GM12892 (cell line): ENCODE data around the gene CCDC175.

Experiments
- DNase-seq: peaks from one replicate; pipeline ENCODE4 v3.0.0; 2011; ENCODE audit not compliant: insufficient read length
- FAIRE-seq: peaks from 2 replicates; lab custom pipeline; 2011; peaks lifted over from hg19 to GRCh38; lab: Jason Lieb, UNC
- POLR2A ChIP-seq: IDR thresholded peaks from 2 replicates; pipeline ENCODE4 v1.6.1; 2011; ENCODE audit warnings: low read depth, low read length, control low read depth
- POLR2AphosphoS5 ChIP-seq: IDR thresholded peaks from 2 replicates; pipeline ENCODE4 v1.6.1; 2011; ENCODE audit warnings: low read depth, low read length, control low read depth
- TAF1 ChIP-seq: IDR thresholded peaks from 2 replicates; pipeline ENCODE4 v1.6.1; 2011; ENCODE audit warnings: low read depth, mild to moderate bottlenecking, control low read depth, low read length, borderline replicate concordance

CCDC175 gene

GRCh38 chr14:59582845-59583509 lies 6.4 kb upstream of the CCDC175 start:
- DNase-seq (no peak), FAIRE-seq (no peak)
- TF ChIP-seq POLR2A (no peak), POLR2AphosphoS5 (no peak), TAF1 (no peak)

- DNase-seq = no peak
- TF ChIP-seq POLR2AphosphoS5 = no peak
- no peak for TF ChIP-seq POLR2A
- TF ChIP-seq TAF1 = no peak
- no peak for FAIRE-seq
Measured at GRCh38 chr14:59582161-59582560, 5.5 kb upstream of the CCDC175 start.

GRCh38 chr14:59580911-59581310 lies 4.3 kb upstream of the CCDC175 start:
- no peak for TF ChIP-seq TAF1
- DNase-seq = no peak
- no peak for FAIRE-seq

- no peak for FAIRE-seq
- TF ChIP-seq TAF1 = no peak
- TF ChIP-seq POLR2AphosphoS5 = no peak
- no peak for TF ChIP-seq POLR2A
- no peak for DNase-seq
Measured at GRCh38 chr14:59570122-59570521, 6.5 kb downstream of the CCDC175 start.

GRCh38 chr14:59566725-59567124 lies 9.9 kb downstream of the CCDC175 start:
- FAIRE-seq (no peak), DNase-seq (no peak)
- TF ChIP-seq POLR2A (no peak), TAF1 (no peak), POLR2AphosphoS5 (no peak)

- DNase-seq (no peak), FAIRE-seq (no peak)
- TF ChIP-seq POLR2AphosphoS5 = no peak
Measured at GRCh38 chr14:59566296-59566695, 10.3 kb downstream of the CCDC175 start.

GRCh38 chr14:59565087-59565486 lies 11.5 kb downstream of the CCDC175 start:
- FAIRE-seq = no peak
- TF ChIP-seq POLR2A (no peak), TAF1 (no peak), POLR2AphosphoS5 (no peak)
- no peak for DNase-seq

- DNase-seq (no peak), FAIRE-seq (no peak)
- TF ChIP-seq POLR2AphosphoS5 (no peak), POLR2A (no peak), TAF1 (no peak)
Measured at GRCh38 chr14:59564366-59564765, 12.2 kb downstream of the CCDC175 start.

GRCh38 chr14:59547310-59547709 lies 29.3 kb downstream of the CCDC175 start:
- no peak for FAIRE-seq
- TF ChIP-seq TAF1 = no peak
- no peak for TF ChIP-seq POLR2A
- TF ChIP-seq POLR2AphosphoS5 = no peak
- no peak for DNase-seq

- DNase-seq = no peak
- no peak for FAIRE-seq
- TF ChIP-seq TAF1 (no peak), POLR2A (no peak), POLR2AphosphoS5 (no peak)
Measured at GRCh38 chr14:59543873-59544272, 32.7 kb downstream of the CCDC175 start.

- TF ChIP-seq TAF1 = no peak
- no peak for TF ChIP-seq POLR2AphosphoS5
- TF ChIP-seq POLR2A = no peak
- no peak for FAIRE-seq
- DNase-seq = no peak
Measured at GRCh38 chr14:59541731-59542130, 34.9 kb downstream of the CCDC175 start.

- DNase-seq (no peak), FAIRE-seq (no peak)
- TF ChIP-seq POLR2A = no peak
- no peak for TF ChIP-seq TAF1
- TF ChIP-seq POLR2AphosphoS5 = no peak
Measured at GRCh38 chr14:59540852-59541251, 35.8 kb downstream of the CCDC175 start.

- TF ChIP-seq TAF1 (no peak), POLR2AphosphoS5 (no peak), POLR2A (no peak)
- FAIRE-seq = no peak
- no peak for DNase-seq
Measured at GRCh38 chr14:59538936-59539335, 37.7 kb downstream of the CCDC175 start.

GRCh38 chr14:59537476-59537875 lies 39.1 kb downstream of the CCDC175 start:
- TF ChIP-seq TAF1 (no peak), POLR2A (no peak), POLR2AphosphoS5 (no peak)
- FAIRE-seq (no peak), DNase-seq (no peak)
